Body of pancreas (tissue), 4 donors: Measurements from ENCODE around the gene GNL2. TPM values are rescaled to one million over a fixed set of nuclear protein-coding genes. Genes with fewer than 3 reads are reported as not detected.

ENCODE experiments used
- ATAC-seq: fragments of 150-250 bp; one replicate; pipeline ENCODE4 v1.9.1; 2016
- DNase-seq, 4 donors: peaks; one replicate each; pipeline ENCODE4 v3.0.0-alpha.2; 2019
- H3K27ac ChIP-seq, 4 donors: fragments of 200-600 bp; sonication (generic); 1 replicate in 3 of 4; 2 replicates in 1 of 4; pipeline versions ENCODE4 v1.5.1 to v1.6.1; 2016 to 2019; ENCODE audit warnings: mild to moderate bottlenecking in 1 of 4, mixed read lengths in 1 of 4, moderate library complexity in 1 of 4
- H3K27me3 ChIP-seq, 2 donors: fragments of 200-600 bp; sonication (generic); one replicate each; pipeline ENCODE4 v1.6.0; 2016; ENCODE audit warnings: mild to moderate bottlenecking in 1 of 2
- H3K36me3 ChIP-seq, 2 donors: fragments of 200-600 bp; sonication (generic); replicated peaks in 1 of 2; 2 replicates each; pipeline ENCODE4 v1.5.1; 2016; ENCODE audit warnings: low read depth in 2 of 2; ENCODE audit not compliant: insufficient read depth in 1 of 2
- H3K4me1 ChIP-seq: fragments of 200-600 bp; sonication (generic); one replicate; pipeline ENCODE4 v1.6.0; 2016
- H3K4me3 ChIP-seq, 2 donors: fragments of 200-600 bp; sonication (generic); 1 replicate in 1 of 2; 2 replicates in 1 of 2; pipeline ENCODE4 v1.5.1; 2016 to 2019
- H3K9me3 ChIP-seq, 3 donors: fragments of 200-600 bp; sonication (generic); 1 replicate in 2 of 3; 2 replicates in 1 of 3; pipeline ENCODE4 v1.5.1; 2016
- CTCF ChIP-seq, 7 experiments: fragments of 450-650 bp in 4 of 7; fragments of 200-600 bp in 3 of 7; sonication (generic) in 3 of 7; IDR thresholded peaks; one replicate each; pipeline ENCODE4 v1.5.1; 2016 to 2019; ENCODE audit warnings: antibody characterized with exemption in 7 of 7
- POLR2A ChIP-seq, 3 donors: fragments of 450-650 bp; IDR thresholded peaks; one replicate each; pipeline ENCODE4 v1.6.1; 2016; ENCODE audit warnings: antibody characterized with exemption in 3 of 3, mild to moderate bottlenecking in 2 of 3
- WGBS, 2 donors: methylation state at CpG; one replicate each; pipeline ENCODE4 v1.1.5; 2017; 5-methylcytosine and 5-hydroxymethylcytosine counted together
- intact Hi-C: fragments of 100-400 bp; cut with DNase I; formaldehyde crosslinking; loops from one replicate; pipeline ENCODE4 v1.15.1; 2023
- total RNA-seq, 2 donors: library from RNA; depleted of rRNA; stranded (reverse); fragments of >200 nt; gene quantifications; one replicate each; pipeline ENCODE4 v1.1.0, GENCODE V29; 2016

The GNL2 gene
- total RNA-seq, 2 donors from 2014 or later = 22.8 to 33.0 TPM

GRCh38 chr1:37630426-37631028 is 34.8 kb upstream of the GNL2 start:
- ATAC-seq = no peak
- no peak overlapping the region for H3K4me3 ChIP-seq
- no peaks in the 10 kb centered on the region for H3K36me3 ChIP-seq
- H3K9me3 ChIP-seq = no peaks in the 10 kb centered on the region
- no peak for TF ChIP-seq POLR2A (IDR thresholded peaks at IDR 0.05)
- no peak for TF ChIP-seq CTCF (IDR thresholded peaks at IDR 0.05)
- WGBS, 2 donors = 31 to 38% methylated on average over 9 to 15 of the region's 15 CpGs
- intact Hi-C loops = no loop called here
- no peak for DNase-seq
- peaks cover 7% of the 10 kb centered on the region for H3K4me1 ChIP-seq
- H3K27me3 ChIP-seq = peaks cover 0 to 25% of the 10 kb centered on the region in 2 donors
- H3K27ac ChIP-seq = no peak overlapping the region

- no peak for TF ChIP-seq POLR2A (IDR thresholded peaks at IDR 0.05)
- no peak for TF ChIP-seq CTCF (IDR thresholded peaks at IDR 0.05)
- DNase-seq (no peak), ATAC-seq (no peak)
- Histone ChIP-seq H3K4me3 (no peak overlapping the region), H3K27me3 (peaks cover 0 to 23% of the 10 kb centered on the region in 2 donors), H3K9me3 (no peaks in the 10 kb centered on the region), H3K27ac (no peak overlapping the region), H3K4me1 (peaks cover 7% of the 10 kb centered on the region), H3K36me3 (no peaks in the 10 kb centered on the region)
- intact Hi-C loops = no loop called here
- whole genome bisulfite sequencing, 2 donors = 38 to 44% methylated on average over 6 to 7 of the region's 7 CpGs
Observed at GRCh38 chr1:37629726-37630425, 34.1 kb upstream of the GNL2 start.

GRCh38 chr1:37629008-37629407 is 33.3 kb upstream of the GNL2 start:
- Histone ChIP-seq H3K27ac (no peak overlapping the region), H3K4me3 (no peak overlapping the region), H3K4me1 (no peaks in the 10 kb centered on the region), H3K36me3 (no peaks in the 10 kb centered on the region), H3K27me3 (peaks cover 0 to 14% of the 10 kb centered on the region in 2 donors), H3K9me3 (no peaks in the 10 kb centered on the region)
- TF ChIP-seq POLR2A (IDR thresholded peaks at IDR 0.05) (no peak), CTCF (IDR thresholded peaks at IDR 0.05) (no peak)
- ATAC-seq = no peak
- no peak for DNase-seq
- intact Hi-C loops = no loop called here

GRCh38 chr1:37628026-37628556 is 32.4 kb upstream of the GNL2 start:
- ATAC-seq (no peak), DNase-seq (no peak)
- Histone ChIP-seq H3K4me1 (no peaks in the 10 kb centered on the region), H3K27ac (no peak overlapping the region), H3K27me3 (peaks cover 0 to 5% of the 10 kb centered on the region in 2 donors), H3K4me3 (no peak overlapping the region), H3K9me3 (no peaks in the 10 kb centered on the region), H3K36me3 (no peaks in the 10 kb centered on the region)
- TF ChIP-seq CTCF (IDR thresholded peaks at IDR 0.05) (no peak), POLR2A (IDR thresholded peaks at IDR 0.05) (no peak)
- WGBS, 2 donors = 58 to 59% methylated on average over 7 to 8 of the region's 8 CpGs
- intact Hi-C loops = no loop called here
